Ishikawa (cell line): ENCODE results near the gene MEIS1.

Source experiments
- CEBPB ChIP-seq: IDR thresholded peaks from 2 replicates; pipeline ENCODE4 v1.6.1; 2012
- CREB1 ChIP-seq: IDR thresholded peaks from 2 replicates; pipeline ENCODE4 v1.6.1; 2012; ENCODE audit warnings: low read depth
- EGR1 ChIP-seq: IDR thresholded peaks from 2 replicates; pipeline ENCODE4 v1.6.1; 2012
- EP300 ChIP-seq: IDR thresholded peaks from 2 replicates; pipeline ENCODE4 v1.6.1; 2012; ENCODE audit warnings: borderline replicate concordance
- FOXM1 ChIP-seq: IDR thresholded peaks from 2 replicates; pipeline ENCODE4 v1.6.1; 2012; ENCODE audit warnings: low read depth, borderline replicate concordance
- NFIC ChIP-seq: IDR thresholded peaks from 2 replicates; pipeline ENCODE4 v1.6.1; 2012
- RAD21 ChIP-seq: IDR thresholded peaks from 2 replicates; pipeline ENCODE4 v1.6.1; 2012; ENCODE audit warnings: low read depth
- TAF1 ChIP-seq: IDR thresholded peaks from 2 replicates; pipeline ENCODE4 v1.6.1; 2012; ENCODE audit warnings: low read depth, mild to moderate bottlenecking
- TCF12 ChIP-seq: IDR thresholded peaks from 2 replicates; pipeline ENCODE4 v1.6.1; 2012; ENCODE audit warnings: low read depth
- TEAD4 ChIP-seq: IDR thresholded peaks from 2 replicates; pipeline ENCODE4 v1.6.1; 2012
- USF1 ChIP-seq: IDR thresholded peaks from 2 replicates; pipeline ENCODE4 v1.6.1; 2012
- YY1 ChIP-seq: IDR thresholded peaks from 2 replicates; pipeline ENCODE4 v1.6.1; 2012; ENCODE audit warnings: low read depth
- TF ChIP-seq, protein P1 (sequence below): IDR thresholded peaks from 2 replicates; pipeline ENCODE4 v1.6.1; 2012
- TF ChIP-seq, protein P2 (sequence below): IDR thresholded peaks from 2 replicates; pipeline ENCODE4 v1.6.1; 2012; ENCODE audit warnings: low read depth, mild to moderate bottlenecking

- TF ChIP-seq CEBPB (peak; percentile 87), EP300 (peak; percentile 36; the same call in 1 of the 2 replicates), RAD21 (no peak), TCF12 (no peak), USF1 (no peak), FOXM1 (no peak), TAF1 (no peak), EGR1 (no peak), CREB1 (no peak), YY1 (no peak), TEAD4 (no peak; the same call in 1 of the 2 replicates), NFIC (no peak)
- TF ChIP-seq, protein P1, sequence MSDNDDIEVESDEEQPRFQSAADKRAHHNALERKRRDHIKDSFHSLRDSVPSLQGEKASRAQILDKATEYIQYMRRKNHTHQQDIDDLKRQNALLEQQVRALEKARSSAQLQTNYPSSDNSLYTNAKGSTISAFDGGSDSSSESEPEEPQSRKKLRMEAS = no peak
- TF ChIP-seq, protein P2, sequence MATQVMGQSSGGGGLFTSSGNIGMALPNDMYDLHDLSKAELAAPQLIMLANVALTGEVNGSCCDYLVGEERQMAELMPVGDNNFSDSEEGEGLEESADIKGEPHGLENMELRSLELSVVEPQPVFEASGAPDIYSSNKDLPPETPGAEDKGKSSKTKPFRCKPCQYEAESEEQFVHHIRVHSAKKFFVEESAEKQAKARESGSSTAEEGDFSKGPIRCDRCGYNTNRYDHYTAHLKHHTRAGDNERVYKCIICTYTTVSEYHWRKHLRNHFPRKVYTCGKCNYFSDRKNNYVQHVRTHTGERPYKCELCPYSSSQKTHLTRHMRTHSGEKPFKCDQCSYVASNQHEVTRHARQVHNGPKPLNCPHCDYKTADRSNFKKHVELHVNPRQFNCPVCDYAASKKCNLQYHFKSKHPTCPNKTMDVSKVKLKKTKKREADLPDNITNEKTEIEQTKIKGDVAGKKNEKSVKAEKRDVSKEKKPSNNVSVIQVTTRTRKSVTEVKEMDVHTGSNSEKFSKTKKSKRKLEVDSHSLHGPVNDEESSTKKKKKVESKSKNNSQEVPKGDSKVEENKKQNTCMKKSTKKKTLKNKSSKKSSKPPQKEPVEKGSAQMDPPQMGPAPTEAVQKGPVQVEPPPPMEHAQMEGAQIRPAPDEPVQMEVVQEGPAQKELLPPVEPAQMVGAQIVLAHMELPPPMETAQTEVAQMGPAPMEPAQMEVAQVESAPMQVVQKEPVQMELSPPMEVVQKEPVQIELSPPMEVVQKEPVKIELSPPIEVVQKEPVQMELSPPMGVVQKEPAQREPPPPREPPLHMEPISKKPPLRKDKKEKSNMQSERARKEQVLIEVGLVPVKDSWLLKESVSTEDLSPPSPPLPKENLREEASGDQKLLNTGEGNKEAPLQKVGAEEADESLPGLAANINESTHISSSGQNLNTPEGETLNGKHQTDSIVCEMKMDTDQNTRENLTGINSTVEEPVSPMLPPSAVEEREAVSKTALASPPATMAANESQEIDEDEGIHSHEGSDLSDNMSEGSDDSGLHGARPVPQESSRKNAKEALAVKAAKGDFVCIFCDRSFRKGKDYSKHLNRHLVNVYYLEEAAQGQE = no peak
Measured at GRCh38 chr2:66452917-66453316, 18.0 kb downstream of the MEIS1 start.
